H1 (cell line): ENCODE measurements around the gene KLHL35. TPM values are rescaled to one million over a fixed set of nuclear protein-coding genes. Genes with fewer than 3 reads are reported as not detected.

Experiments used
- CTCF ChIA-PET: fragments of 300-600 bp; sonication (Branson Sonifier 250); formaldehyde crosslinking; loops from one replicate; lab custom pipeline; 2021; ENCODE audit not compliant: partially characterized antibody; lab: Charles Lee
- POLR2A ChIA-PET: fragments of 300-600 bp; sonication (Branson Sonifier 250); formaldehyde crosslinking; loops from one replicate; lab custom pipeline; 2021; ENCODE audit warnings: inconsistent platforms; ENCODE audit not compliant: partially characterized antibody; lab: Charles Lee
- DNase-seq, 2 experiments: peaks; one replicate each; pipeline versions ENCODE4 v3.0.0 to v3.0.0-alpha.2; 2010 to 2022; ENCODE audit warnings: low spot score in 2 of 2, low read depth in 1 of 2, mixed read lengths in 1 of 2
- FAIRE-seq: peaks from 2 replicates; lab custom pipeline; 2011; peaks lifted over from hg19 to GRCh38; lab: Jason Lieb, UNC
- H2AFZ ChIP-seq: 2 replicates; pipeline ENCODE4 v1.8.1; 2012; ENCODE audit warnings: low read length, inconsistent platforms
- H2AK5ac ChIP-seq: 2 replicates; pipeline ENCODE4 v1.6.1; 2013; ENCODE audit warnings: low read depth, low read length
- H2BK120ac ChIP-seq: replicated peaks from 2 replicates; pipeline ENCODE3; 2013; ENCODE audit warnings: low read depth, low read length, inconsistent platforms
- H2BK12ac ChIP-seq: 2 replicates; pipeline ENCODE4 v1.6.1; 2013; ENCODE audit warnings: low read depth, low read length
- H2BK15ac ChIP-seq: 2 replicates; pipeline ENCODE4 v1.6.1; 2013; ENCODE audit warnings: low read length
- H2BK20ac ChIP-seq: 2 replicates; pipeline ENCODE4 v1.6.1; 2013; ENCODE audit warnings: low read length
- H2BK5ac ChIP-seq: 2 replicates; pipeline ENCODE4 v1.6.1; 2013; ENCODE audit warnings: low read depth, low read length
- H3K14ac ChIP-seq: 2 replicates; pipeline ENCODE4 v1.6.1; 2013; ENCODE audit warnings: inconsistent platforms; ENCODE audit not compliant: insufficient read length
- H3K18ac ChIP-seq: 2 replicates; pipeline ENCODE4 v1.6.1; 2013; ENCODE audit warnings: low read length; ENCODE audit errors: extremely low read depth
- H3K23ac ChIP-seq: 2 replicates; pipeline ENCODE4 v1.6.1; 2013; ENCODE audit warnings: inconsistent platforms; ENCODE audit not compliant: insufficient read length
- H3K23me2 ChIP-seq: 2 replicates; pipeline ENCODE4 v1.6.1; 2013; ENCODE audit warnings: low read depth, low read length
- H3K27ac ChIP-seq: 2 replicates; pipeline ENCODE4 v1.6.1; 2011; ENCODE audit warnings: low read depth, low read length, inconsistent platforms
- H3K27me3 ChIP-seq, 4 experiments: replicated peaks in 1 of 4; 1 replicate in 1 of 4; 2 replicates in 3 of 4; pipeline versions ENCODE4 v1.6.1 to v1.8.1; 2011 to 2013; ENCODE audit warnings: low read length in 3 of 4, mild to moderate bottlenecking in 3 of 4, inconsistent platforms in 2 of 4, mixed read lengths in 2 of 4, moderate library complexity in 1 of 4; ENCODE audit not compliant: control insufficient read depth in 3 of 4, insufficient read depth in 3 of 4; ENCODE audit errors: extremely low read depth in 1 of 4
- H3K36me3 ChIP-seq, 4 experiments: 2 replicates each; pipeline versions ENCODE4 v1.6.1 to v1.8.1; 2011 to 2013; ENCODE audit warnings: mild to moderate bottlenecking in 4 of 4, low read length in 3 of 4, moderate library complexity in 2 of 4, control low read depth in 1 of 4, inconsistent platforms in 1 of 4; ENCODE audit not compliant: insufficient read depth in 4 of 4, control insufficient read depth in 2 of 4
- H3K4ac ChIP-seq: replicated peaks from 2 replicates; pipeline ENCODE3; 2013; ENCODE audit warnings: low read length, low read depth, mixed read lengths, inconsistent platforms; ENCODE audit not compliant: insufficient read length
- H3K4me1 ChIP-seq, 4 experiments: replicated peaks in 1 of 4; 1 replicate in 1 of 4; 2 replicates in 3 of 4; pipeline versions ENCODE4 v1.6.1 to v1.8.1; 2011 to 2013; ENCODE audit warnings: low read length in 3 of 4, inconsistent platforms in 2 of 4, mixed read lengths in 1 of 4; ENCODE audit not compliant: insufficient read depth in 4 of 4, control insufficient read depth in 3 of 4
- H3K4me2 ChIP-seq, 2 experiments: 2 replicates each; pipeline versions ENCODE4 v1.6.1 to v1.8.1; 2011 to 2013; ENCODE audit warnings: low read depth in 2 of 2, low read length in 2 of 2, control low read depth in 1 of 2, inconsistent platforms in 1 of 2, mild to moderate bottlenecking in 1 of 2; ENCODE audit not compliant: insufficient read depth in 1 of 2
- H3K4me3 ChIP-seq, 4 experiments: fragments of 200-600, 300-600 bp in 1 of 4; sonication (generic), shearing (Covaris generic), sonication (Bioruptor Twin) in 1 of 4; 2 replicates each; pipeline versions ENCODE4 v1.5.1 to v1.8.1; 2011 to 2016; ENCODE audit warnings: low read length in 4 of 4, low read depth in 3 of 4, control low read depth in 2 of 4, inconsistent platforms in 2 of 4, mild to moderate bottlenecking in 2 of 4, mixed read lengths in 1 of 4, moderate library complexity in 1 of 4; ENCODE audit not compliant: insufficient read depth in 2 of 4; ENCODE audit errors: extremely low read depth in 1 of 4
- H3K56ac ChIP-seq: replicated peaks from 2 replicates; pipeline ENCODE3; 2013; ENCODE audit warnings: low read depth, mild to moderate bottlenecking, mixed read lengths, low read length, inconsistent platforms; ENCODE audit not compliant: insufficient read length
- H3K79me1 ChIP-seq: 2 replicates; pipeline ENCODE4 v1.6.1; 2013; ENCODE audit warnings: low read depth, low read length, control low read depth
- H3K79me2 ChIP-seq, 2 experiments: 2 replicates each; pipeline versions ENCODE4 v1.6.1 to v1.8.1; 2012 to 2013; ENCODE audit warnings: low read length in 2 of 2, mild to moderate bottlenecking in 2 of 2, inconsistent platforms in 1 of 2; ENCODE audit not compliant: insufficient read depth in 2 of 2, control insufficient read depth in 1 of 2
- H3K9ac ChIP-seq, 4 experiments: replicated peaks in 1 of 4; 1 replicate in 1 of 4; 2 replicates in 3 of 4; pipeline versions ENCODE4 v1.6.1 to v1.8.1; 2011 to 2013; ENCODE audit warnings: low read depth in 3 of 4, low read length in 3 of 4, control low read depth in 2 of 4, mild to moderate bottlenecking in 2 of 4, moderate library complexity in 2 of 4, inconsistent platforms in 1 of 4; ENCODE audit errors: extremely low read depth in 1 of 4
- H3K9me3 ChIP-seq, 2 experiments: 2 replicates each; pipeline versions ENCODE4 v1.6.1 to v1.8.1; 2012 to 2013; ENCODE audit warnings: mild to moderate bottlenecking in 2 of 2, moderate library complexity in 2 of 2, control low read depth in 1 of 2, inconsistent platforms in 1 of 2, low read depth in 1 of 2, low read length in 1 of 2, mixed read lengths in 1 of 2; ENCODE audit not compliant: insufficient read depth in 2 of 2
- H4K20me1 ChIP-seq, 2 experiments: replicated peaks in 1 of 2; 2 replicates each; pipeline versions ENCODE3 to v1.8.1; 2011 to 2013; ENCODE audit warnings: inconsistent platforms in 2 of 2, low read length in 2 of 2, mild to moderate bottlenecking in 1 of 2; ENCODE audit not compliant: insufficient read depth in 2 of 2, control insufficient read depth in 1 of 2
- H4K5ac ChIP-seq: 2 replicates; pipeline ENCODE4 v1.6.1; 2013; ENCODE audit warnings: low read length, low read depth, mixed read lengths, inconsistent platforms; ENCODE audit not compliant: insufficient read length
- H4K8ac ChIP-seq: 2 replicates; pipeline ENCODE4 v1.8.0; 2013; ENCODE audit warnings: mild to moderate bottlenecking, moderate library complexity, low read length, inconsistent platforms; ENCODE audit not compliant: insufficient read depth; ENCODE audit errors: extremely low read depth
- H4K91ac ChIP-seq: replicated peaks from 2 replicates; pipeline ENCODE3; 2013; ENCODE audit warnings: low read length, mixed read lengths, inconsistent platforms; ENCODE audit not compliant: insufficient read length
- BCL11A ChIP-seq, 2 experiments: IDR thresholded peaks; one replicate each; pipeline ENCODE4 v1.6.1; 2011; ENCODE audit warnings: low read depth in 2 of 2, low read length in 2 of 2, mild to moderate bottlenecking in 2 of 2
- CBX5 ChIP-seq: fragments of 300-800, 300-1000 bp; sonication (generic); IDR thresholded peaks from 2 replicates; pipeline ENCODE4 v1.7.1; 2016; ENCODE audit warnings: antibody characterized with exemption, low read length, low read depth
- HDAC6 ChIP-seq: IDR thresholded peaks from one replicate; pipeline ENCODE4 v1.7.1; 2012; ENCODE audit warnings: low read depth, mild to moderate bottlenecking, inconsistent platforms, low read length, moderate library complexity
- NANOG ChIP-seq: IDR thresholded peaks from 2 replicates; pipeline ENCODE4 v1.6.1; 2011; ENCODE audit warnings: low read length, low read depth, mild to moderate bottlenecking, inconsistent platforms; ENCODE audit not compliant: insufficient read depth, poor library complexity, severe bottlenecking
- RFX5 ChIP-seq: IDR thresholded peaks from 2 replicates; pipeline ENCODE4 v1.6.1; 2011; ENCODE audit warnings: low read depth, low read length, improper control_type of control experiment, borderline replicate concordance
- SP4 ChIP-seq: IDR thresholded peaks from 2 replicates; pipeline ENCODE4 v1.6.1; 2012; ENCODE audit warnings: low read length, inconsistent platforms
- WGBS, 2 experiments: shearing (Covaris generic) in 1 of 2; methylation state at CpG; one replicate each; pipeline versions ENCODE4 v1.1.6 to v1.1.7; 2013 to 2015; ENCODE audit warnings: low lambda C conversion rate in 2 of 2, mixed read lengths in 2 of 2, inconsistent platforms in 1 of 2, low coverage in 1 of 2, missing lambda C conversion rate in 1 of 2; ENCODE audit not compliant: insufficient replicate concordance in 2 of 2, insufficient coverage in 1 of 2, insufficient read length in 1 of 2; ENCODE audit errors: extremely low coverage in 1 of 2, missing lambda C conversion rate in 1 of 2; 5-methylcytosine and 5-hydroxymethylcytosine counted together
- polyA plus RNA-seq, 7 experiments: library from polyadenylated mRNA; depleted of rRNA in 3 of 7; stranded (reverse) in 5 of 7; unstranded in 2 of 7; fragments of >200 nt in 5 of 7; fragments of 200-250 nt in 2 of 7; gene quantifications; 1 replicate in 5 of 7; 2 replicates in 1 of 7; 4 replicates in 1 of 7; pipeline versions ENCODE4 v1.2.1 to v1.2.3, GENCODE V29; 2011 to 2013; ENCODE audit warnings: missing spikeins in 2 of 7, mixed read lengths in 2 of 7
- total RNA-seq: library from RNA; stranded (reverse); fragmentation: NEBNext Ultra II Directional; extraction: Animal tissue kit (Norgen Biotek cat#: 25700); gene quantifications from 2 replicates; pipeline ENCODE4 v1.2.1, GENCODE V29; 2021

Gene KLHL35
- total and polyA plus RNA-seq, 2 of the 8 experiments (the other 6 are each of a cell fraction or from before 2014, with no cell fraction given), result 0.35 to 0.41 TPM

GRCh38 chr11:75436806-75437205 is 3.8 kb upstream of the KLHL35 start:
- H2AK5ac ChIP-seq, result no peak overlapping the region
- no peak overlapping the region for H3K4ac ChIP-seq
- no peak overlapping the region for H3K4me3 ChIP-seq
- POLR2A ChIA-PET, result interaction anchor here (0.7 to 27.9 kb wide), 5 partner anchors 8 to 53 kb away, joined by 3 to 570 read pairs (median 4); partner anchors contain the start of gene RPS3
- TF ChIP-seq SP4 (no peak), BCL11A (IDR thresholded peaks at IDR 0.05; ENCODE audit: low read depth in 2 of 2, low read length in 2 of 2) (no peak), HDAC6 (no peak), RFX5 (no peak), CBX5 (no peak), NANOG (no peak)
- H4K91ac ChIP-seq, result no peak overlapping the region
- H2AFZ ChIP-seq, result no peak overlapping the region
- no peak for DNase-seq
- H3K36me3 ChIP-seq, result no peaks in the 10 kb centered on the region
- H3K14ac ChIP-seq, result no peak overlapping the region
- peaks cover 5% of the 10 kb centered on the region; the same call in 1 of the 2 replicates for H3K23me2 ChIP-seq
- H3K23ac ChIP-seq, result no peak overlapping the region
- CTCF ChIA-PET, result interaction anchor here (0.6 to 13.1 kb wide), 14 partner anchors 6 to 269 kb away, joined by 3 to 133 read pairs (median 4); no protein-coding TSS in a partner anchor
- H3K9ac ChIP-seq, result no peak overlapping the region
- no peak overlapping the region; the same call in 1 of the 2 replicates for H4K8ac ChIP-seq
- H3K9me3 ChIP-seq, result no peaks in the 10 kb centered on the region
- H3K56ac ChIP-seq, result no peak overlapping the region
- no peak overlapping the region for H3K18ac ChIP-seq
- no peak overlapping the region for H2BK120ac ChIP-seq
- H4K5ac ChIP-seq, result no peak overlapping the region
- H3K27ac ChIP-seq, result no peak overlapping the region
- no peaks in the 10 kb centered on the region for H3K79me1 ChIP-seq
- no peak overlapping the region for H2BK15ac ChIP-seq
- peaks cover 0 to 32% (median 14%) of the 10 kb centered on the region in 4 experiments; a peak in 6 of 7 replicates for H3K4me1 ChIP-seq
- no peak overlapping the region for H2BK20ac ChIP-seq
- WGBS, 2 experiments, result 96% methylated on average over 9 of the region's 9 CpGs; no CpG with 5 or more reads in 1 of the 2 experiments
- FAIRE-seq, result no peak
- H3K79me2 ChIP-seq, result no peaks in the 10 kb centered on the region
- peaks cover 7 to 22% (median 17%) of the 10 kb centered on the region in 4 experiments for H3K27me3 ChIP-seq
- no peak overlapping the region for H3K4me2 ChIP-seq
- peaks cover 2 to 4% of the 10 kb centered on the region in 2 experiments for H4K20me1 ChIP-seq
- no peak overlapping the region for H2BK12ac ChIP-seq
- H2BK5ac ChIP-seq, result no peak overlapping the region
